Keratinocyte (primary cell): Measurements from ENCODE around the gene FHL1. TPM values are rescaled to one million over a fixed set of nuclear protein-coding genes. Genes with fewer than 3 reads are reported as not detected.

Experiments
- DNase-seq: peaks from one replicate; pipeline ENCODE4 v3.0.0-alpha.2; 2011; ENCODE audit warnings: low read depth, missing footprints, low spot score
- FAIRE-seq: peaks from 2 replicates; lab custom pipeline; 2011; peaks lifted over from hg19 to GRCh38; lab: Jason Lieb, UNC
- H2AFZ ChIP-seq: 2 replicates; pipeline ENCODE4 v1.6.0; 2012; ENCODE audit warnings: low read length, control low read depth, inconsistent platforms; ENCODE audit not compliant: control insufficient read depth
- H3K27ac ChIP-seq: 2 replicates; pipeline ENCODE4 v1.5.1; 2011; ENCODE audit warnings: low read length; ENCODE audit not compliant: control insufficient read depth, insufficient read depth
- H3K27me3 ChIP-seq: 3 replicates; pipeline ENCODE4 v1.6.0; 2011; ENCODE audit warnings: low read length; ENCODE audit not compliant: control insufficient read depth, insufficient read depth; ENCODE audit errors: extremely low read depth
- H3K36me3 ChIP-seq, 2 experiments: 2 replicates in 1 of 2; 3 replicates in 1 of 2; pipeline ENCODE4 v1.5.1; 2011; ENCODE audit warnings: low read length in 2 of 2, mild to moderate bottlenecking in 1 of 2; ENCODE audit not compliant: control insufficient read depth in 2 of 2, insufficient read depth in 2 of 2; ENCODE audit errors: extremely low read depth in 1 of 2
- H3K4me1 ChIP-seq: 3 replicates; pipeline ENCODE4 v1.5.1; 2011; ENCODE audit warnings: low read length; ENCODE audit not compliant: control insufficient read depth, insufficient read depth; ENCODE audit errors: extremely low read depth
- H3K4me2 ChIP-seq: 3 replicates; pipeline ENCODE4 v1.6.0; 2011; ENCODE audit warnings: low read depth, low read length; ENCODE audit not compliant: control insufficient read depth, insufficient read depth; ENCODE audit errors: extremely low read depth
- H3K4me3 ChIP-seq, 3 experiments: fragments of 200-600 bp in 1 of 3; sonication (generic) in 1 of 3; 2 replicates in 2 of 3; 3 replicates in 1 of 3; pipeline ENCODE4 v1.5.1; 2011 to 2016; ENCODE audit warnings: low read length in 3 of 3, mild to moderate bottlenecking in 3 of 3, control low read depth in 2 of 3, inconsistent platforms in 1 of 3, low read depth in 1 of 3, mixed read lengths in 1 of 3, mixed run types in 1 of 3, moderate library complexity in 1 of 3; ENCODE audit not compliant: control insufficient read depth in 2 of 3, insufficient read depth in 2 of 3; ENCODE audit errors: extremely low read depth in 1 of 3
- H3K79me2 ChIP-seq: 2 replicates; pipeline ENCODE4 v1.6.0; 2012; ENCODE audit warnings: low read length; ENCODE audit not compliant: control insufficient read depth, insufficient read depth
- H3K9ac ChIP-seq: 3 replicates; pipeline ENCODE4 v1.6.0; 2011; ENCODE audit warnings: low read length; ENCODE audit not compliant: control insufficient read depth, insufficient read depth; ENCODE audit errors: extremely low read depth
- H3K9me1 ChIP-seq: 3 replicates; pipeline ENCODE4 v1.6.0; 2011; ENCODE audit warnings: low read length; ENCODE audit not compliant: control insufficient read depth, insufficient read depth; ENCODE audit errors: extremely low read depth
- H3K9me3 ChIP-seq: 2 replicates; pipeline ENCODE4 v1.5.1; 2012; ENCODE audit warnings: low read depth, low read length; ENCODE audit not compliant: control insufficient read depth
- H4K20me1 ChIP-seq: 3 replicates; pipeline ENCODE4 v1.6.0; 2011; ENCODE audit warnings: low read length; ENCODE audit not compliant: control insufficient read depth, insufficient read depth; ENCODE audit errors: extremely low read depth
- CTCF ChIP-seq, 3 experiments: IDR thresholded peaks in 1 of 3; conservative IDR thresholded peaks in 1 of 3; optimal IDR thresholded peaks in 1 of 3; 2 replicates in 2 of 3; 3 replicates in 1 of 3; pipeline versions ENCODE3 to v1.5.1; 2011; ENCODE audit warnings: low read length in 3 of 3, mild to moderate bottlenecking in 3 of 3, moderate library complexity in 2 of 3, control low read depth in 1 of 3, inconsistent platforms in 1 of 3; ENCODE audit not compliant: insufficient read depth in 2 of 3; ENCODE audit errors: extremely low read depth in 1 of 3
- EZH2 ChIP-seq: IDR thresholded peaks from one replicate; pipeline ENCODE4 v1.6.1; 2012; ENCODE audit warnings: inconsistent platforms, mild to moderate bottlenecking, low read length, moderate library complexity
- dilution Hi-C: fragments of 300-500 bp; cut with MboI; formaldehyde crosslinking; loops from one replicate; pipeline ENCODE4 v1.7.0; 2020; ENCODE audit warnings: low sequenced_read_pairs; ENCODE audit not compliant: extremely low pct_ligation_motif_present
- polyA plus RNA-seq, 5 experiments: library from polyadenylated mRNA; depleted of rRNA in 3 of 5; stranded (reverse) in 3 of 5; stranded (forward) in 1 of 5; unstranded in 1 of 5; fragments of >200 nt; gene quantifications; 1 replicate in 1 of 5; 2 replicates in 3 of 5; 3 replicates in 1 of 5; pipeline versions ENCODE4 v1.2.1 to v1.2.3, GENCODE V29; 2011 to 2012; ENCODE audit warnings: missing spikeins in 2 of 5, low read depth in 1 of 5, low replicate concordance in 1 of 5

FHL1 gene
- polyA plus RNA-seq, 1 donor (not counting 4 experiments of a cell fraction or from before 2014, with no cell fraction given), result 203 TPM

GRCh38 chrX:136211766-136212556, 64.6 kb downstream of the FHL1 start:
- H3K9ac ChIP-seq, result no peak overlapping the region
- no peaks in the 10 kb centered on the region for H4K20me1 ChIP-seq
- H3K9me3 ChIP-seq, result no peaks in the 10 kb centered on the region
- no peaks in the 10 kb centered on the region for H3K27me3 ChIP-seq
- DNase-seq (no peak), FAIRE-seq (no peak)
- no peak overlapping the region for H3K27ac ChIP-seq
- no peak overlapping the region for H2AFZ ChIP-seq
- TF ChIP-seq EZH2 (no peak), CTCF (optimal IDR thresholded peaks at IDR 0.05 in 1 of 3, IDR thresholded peaks at IDR 0.05 in 1 of 3, conservative IDR thresholded peaks at IDR 0.05 in 1 of 3; ENCODE audit: extremely low read depth in 1 of 3, insufficient read depth in 2 of 3, low read length in 3 of 3) (no peak)
- H3K9me1 ChIP-seq, result no peaks in the 10 kb centered on the region
- no peak overlapping the region for H3K4me3 ChIP-seq
- H3K4me1 ChIP-seq, result peaks cover 4% of the 10 kb centered on the region
- H3K36me3 ChIP-seq, result peaks cover 0 to 3% of the 10 kb centered on the region in 2 experiments
- H3K4me2 ChIP-seq, result no peak overlapping the region
- dilution Hi-C loops, result no loop called here
- no peaks in the 10 kb centered on the region for H3K79me2 ChIP-seq

- H3K27me3 ChIP-seq, result no peaks in the 10 kb centered on the region
- H3K9me1 ChIP-seq, result no peaks in the 10 kb centered on the region
- FAIRE-seq (no peak), DNase-seq (no peak)
- H3K79me2 ChIP-seq, result no peaks in the 10 kb centered on the region
- peaks cover 0 to 2% of the 10 kb centered on the region in 2 experiments for H3K36me3 ChIP-seq
- H4K20me1 ChIP-seq, result no peaks in the 10 kb centered on the region
- H3K9ac ChIP-seq, result no peak overlapping the region
- no peak overlapping the region for H2AFZ ChIP-seq
- no peak overlapping the region for H3K4me2 ChIP-seq
- H3K9me3 ChIP-seq, result no peaks in the 10 kb centered on the region
- dilution Hi-C loops, result no loop called here
- no peak overlapping the region for H3K27ac ChIP-seq
- TF ChIP-seq CTCF (optimal IDR thresholded peaks at IDR 0.05 in 1 of 3, IDR thresholded peaks at IDR 0.05 in 1 of 3, conservative IDR thresholded peaks at IDR 0.05 in 1 of 3; ENCODE audit: extremely low read depth in 1 of 3, insufficient read depth in 2 of 3, low read length in 3 of 3) (no peak), EZH2 (no peak)
- H3K4me3 ChIP-seq, result no peak overlapping the region
- peaks cover 4% of the 10 kb centered on the region for H3K4me1 ChIP-seq
These were observed 65.3 kb downstream of the FHL1 start for GRCh38 chrX:136212557-136213111.
